ENCODE measurements around the gene TST.

Gene TST

DNA sequence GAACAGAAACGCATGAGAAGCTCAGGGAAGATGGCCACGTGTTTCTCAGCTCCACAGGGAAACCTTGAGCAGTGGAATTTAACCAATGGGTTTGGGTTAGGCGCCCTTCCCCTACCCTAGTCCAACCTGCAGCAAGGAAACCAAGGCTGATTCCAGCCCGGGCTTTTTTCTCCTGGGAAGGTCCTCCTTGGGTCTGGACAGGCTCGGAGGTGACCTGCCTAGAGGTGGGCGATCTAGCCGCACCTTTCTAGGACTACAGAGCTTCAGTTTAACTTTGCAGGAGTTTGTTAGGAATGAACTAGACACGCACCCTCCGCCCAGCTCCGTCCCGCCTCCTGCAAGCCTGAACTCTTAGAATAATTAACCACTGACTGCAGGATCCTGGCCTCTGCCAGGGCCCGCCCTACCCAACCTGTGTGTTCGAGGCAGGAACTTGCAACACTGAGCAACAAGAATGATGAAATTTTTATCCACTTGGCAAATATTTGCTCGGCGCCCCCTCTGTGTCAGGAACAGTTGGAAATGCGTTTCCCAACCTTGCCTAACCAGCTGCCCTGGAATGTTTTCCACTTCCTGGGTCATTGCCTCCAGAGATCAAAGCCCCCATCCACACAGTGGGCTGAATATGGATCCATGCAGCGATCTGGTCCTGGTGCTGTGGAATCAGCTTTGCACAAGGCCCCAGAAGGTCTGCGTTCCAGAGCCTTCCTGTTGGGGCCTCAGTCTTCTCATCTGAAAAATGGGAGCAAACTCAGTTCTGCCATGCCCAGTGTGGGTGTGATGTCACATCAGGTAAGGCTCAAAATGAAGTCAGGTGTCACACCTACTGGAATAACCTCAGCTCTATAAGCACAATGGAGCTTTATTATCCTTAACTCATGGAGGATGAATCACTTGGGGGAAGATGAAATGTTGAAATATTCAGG lies 13.6 kb upstream of the TST start:
- DNase-seq (ENCODE audit: low read depth, low spot score): peak; percentile 44

DNA sequence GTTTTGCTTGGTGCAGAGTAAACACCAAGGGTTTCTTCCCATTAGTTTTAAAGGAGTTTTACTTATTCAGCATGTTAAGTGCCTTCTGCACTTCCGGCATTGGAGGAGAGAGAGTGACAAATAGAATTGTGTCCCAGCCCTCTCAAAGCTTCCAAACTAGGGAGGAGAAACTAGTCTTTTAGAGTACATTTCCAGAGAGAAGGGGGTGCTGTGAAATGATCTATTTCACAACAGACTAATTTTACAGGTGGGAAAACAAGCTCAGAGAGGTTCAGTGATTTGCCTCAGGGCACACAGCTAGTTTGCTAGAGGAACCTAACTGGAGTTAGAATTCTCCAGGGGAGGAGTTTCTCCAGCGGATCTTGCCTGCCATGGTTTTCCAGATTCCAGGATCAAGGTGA lies 12.9 kb upstream of the TST start:
- DNase-seq (ENCODE audit: low read depth, low spot score): no peak

DNA sequence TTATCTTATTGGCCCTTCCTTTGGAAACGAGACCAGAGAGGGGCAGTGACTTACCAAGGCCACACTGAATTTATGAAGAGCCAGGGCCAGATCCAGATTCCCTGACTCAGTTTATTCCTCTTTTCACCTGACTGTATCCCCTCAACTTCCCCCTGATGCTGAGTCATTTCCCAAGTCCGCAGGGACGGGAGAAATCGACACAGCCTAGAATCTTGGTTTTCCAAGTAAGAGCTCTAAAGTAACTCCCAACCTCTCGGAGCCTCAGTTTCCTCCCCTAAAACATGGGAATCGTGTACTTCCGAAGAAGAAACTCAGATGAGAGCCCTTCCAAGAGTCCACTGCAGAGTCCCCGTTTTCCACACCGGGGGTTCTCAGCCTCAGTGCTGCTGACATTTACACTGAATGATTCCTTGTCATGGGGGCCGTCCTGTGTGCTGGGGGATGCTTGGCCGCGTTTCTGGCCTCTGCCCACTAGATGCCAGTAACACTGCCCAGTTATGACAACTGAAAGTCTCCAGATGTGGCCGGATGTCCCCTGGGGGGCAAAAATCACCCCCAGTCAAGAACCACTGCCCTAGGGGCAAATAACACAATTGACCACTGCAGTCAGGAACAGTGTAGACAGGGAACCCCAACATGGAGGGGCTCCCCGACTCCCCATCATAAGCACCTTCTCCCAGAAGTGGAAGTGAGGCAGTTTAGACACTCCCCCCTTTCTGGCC lies 11.5 kb upstream of the TST start:
- no peak for DNase-seq (ENCODE audit: low read depth, low spot score)

DNA sequence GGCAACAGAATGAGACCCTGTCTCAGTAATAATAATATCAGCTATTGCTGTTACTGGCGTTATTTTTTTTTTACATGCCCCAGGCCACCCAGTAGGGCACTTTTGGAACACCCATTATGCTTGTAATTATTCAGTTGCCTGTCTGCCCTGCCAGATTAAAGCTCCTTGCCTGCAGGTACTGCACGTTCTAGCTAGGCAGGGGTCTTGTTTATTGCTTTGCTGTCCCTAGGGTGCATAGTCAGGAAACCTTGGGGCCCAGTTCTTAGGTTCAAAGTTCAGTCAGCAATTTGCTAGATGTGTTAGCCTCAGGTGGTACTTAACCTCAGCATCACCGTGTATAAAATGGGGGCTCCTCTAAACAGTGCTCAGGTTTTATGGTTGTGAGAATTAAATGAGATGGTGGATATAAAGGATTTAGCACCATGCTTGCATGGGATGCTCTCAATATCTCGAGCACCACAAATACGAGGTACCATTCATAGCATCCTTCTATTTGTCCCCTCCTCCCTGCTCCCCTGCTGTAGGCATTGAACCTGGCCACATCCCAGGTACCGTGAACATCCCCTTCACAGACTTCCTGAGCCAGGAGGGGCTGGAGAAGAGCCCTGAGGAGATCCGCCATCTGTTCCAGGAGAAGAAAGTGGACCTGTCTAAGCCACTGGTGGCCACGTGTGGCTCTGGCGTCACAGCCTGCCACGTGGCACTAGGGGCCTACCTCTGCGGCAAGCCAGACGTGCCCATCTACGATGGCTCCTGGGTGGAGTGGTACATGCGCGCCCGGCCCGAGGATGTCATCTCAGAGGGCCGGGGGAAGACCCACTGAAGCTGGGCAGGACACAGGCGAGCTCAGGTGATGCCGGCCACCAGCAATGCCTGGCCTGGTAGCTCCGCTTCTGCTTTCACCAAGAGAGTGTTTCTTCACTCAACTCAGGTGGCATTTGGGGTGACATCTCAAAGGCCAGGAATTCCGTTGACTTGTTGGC lies 9.7 kb upstream of the TST start:
- no peak for DNase-seq (ENCODE audit: low read depth, low spot score)

DNA sequence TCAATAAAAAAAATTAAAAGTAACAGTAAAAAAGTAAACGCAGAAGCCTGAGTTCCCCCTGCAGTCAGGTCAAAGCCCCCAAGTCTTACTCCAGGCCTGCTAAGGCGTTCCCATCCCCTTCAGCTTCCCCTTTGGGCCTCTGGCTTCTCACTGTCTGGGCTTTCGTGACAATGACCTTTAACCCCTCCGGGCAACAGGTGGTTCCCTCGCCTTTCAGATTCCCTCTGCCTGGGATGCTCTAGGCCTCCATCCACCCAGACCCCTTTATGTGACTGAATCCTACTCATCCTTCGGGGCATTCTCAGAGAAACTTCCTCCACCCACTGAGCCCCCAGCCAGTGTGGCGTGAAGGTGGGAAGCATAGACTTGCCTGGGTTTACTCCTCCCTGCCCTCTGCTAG lies 8.3 kb upstream of the TST start:
- no peak for DNase-seq (ENCODE audit: low read depth, low spot score)

DNA sequence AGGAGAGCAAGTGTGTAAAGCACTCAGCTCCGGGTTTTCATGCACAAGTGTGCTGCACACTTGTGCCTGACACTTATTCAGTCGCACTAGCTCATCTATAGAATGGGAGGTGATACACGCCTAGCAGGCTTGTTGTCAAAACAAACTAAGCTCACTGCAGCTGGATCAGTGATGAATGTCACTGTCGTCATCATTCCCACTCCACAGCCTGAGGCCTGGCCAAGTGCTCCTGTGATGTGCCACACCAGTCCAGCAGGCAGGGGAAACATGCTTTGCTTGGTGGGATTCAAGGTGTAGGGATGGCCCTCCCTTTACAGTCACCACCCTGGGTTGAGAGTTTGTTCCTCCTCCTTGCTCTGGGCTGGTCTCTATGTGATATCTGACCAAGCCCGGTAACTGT lies 7.1 kb upstream of the TST start:
- peak; percentile 47 for DNase-seq (ENCODE audit: low read depth, low spot score)

DNA sequence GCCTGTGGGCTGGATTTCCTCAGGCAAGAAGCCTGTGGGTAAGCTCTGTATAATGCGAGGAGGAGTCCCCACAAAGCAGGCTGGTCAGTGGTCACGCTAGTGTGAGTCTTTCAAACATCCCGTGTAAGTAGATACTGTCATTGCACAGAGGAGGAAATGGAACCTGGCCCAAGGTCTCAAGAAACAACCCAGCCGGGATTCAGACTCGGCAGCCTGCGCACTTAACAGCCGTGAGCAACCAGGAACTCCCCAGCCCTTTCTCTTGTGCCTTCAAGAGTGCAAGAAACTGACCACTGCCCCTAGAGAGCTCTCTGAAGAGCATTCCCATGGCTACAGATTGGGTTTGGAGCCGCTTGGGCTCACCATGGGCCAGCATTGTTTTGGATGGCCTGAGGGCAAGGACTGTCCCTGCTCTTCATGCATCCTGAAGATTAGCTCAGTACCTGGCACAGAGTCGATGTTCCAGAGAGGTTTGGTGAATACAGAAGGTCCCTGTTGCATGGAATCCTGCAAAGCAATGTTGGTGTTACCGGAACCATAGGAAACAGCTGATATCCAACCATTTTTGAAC lies 6.3 kb upstream of the TST start:
- peak; percentile 81 for DNase-seq (ENCODE audit: low read depth, low spot score)

DNA sequence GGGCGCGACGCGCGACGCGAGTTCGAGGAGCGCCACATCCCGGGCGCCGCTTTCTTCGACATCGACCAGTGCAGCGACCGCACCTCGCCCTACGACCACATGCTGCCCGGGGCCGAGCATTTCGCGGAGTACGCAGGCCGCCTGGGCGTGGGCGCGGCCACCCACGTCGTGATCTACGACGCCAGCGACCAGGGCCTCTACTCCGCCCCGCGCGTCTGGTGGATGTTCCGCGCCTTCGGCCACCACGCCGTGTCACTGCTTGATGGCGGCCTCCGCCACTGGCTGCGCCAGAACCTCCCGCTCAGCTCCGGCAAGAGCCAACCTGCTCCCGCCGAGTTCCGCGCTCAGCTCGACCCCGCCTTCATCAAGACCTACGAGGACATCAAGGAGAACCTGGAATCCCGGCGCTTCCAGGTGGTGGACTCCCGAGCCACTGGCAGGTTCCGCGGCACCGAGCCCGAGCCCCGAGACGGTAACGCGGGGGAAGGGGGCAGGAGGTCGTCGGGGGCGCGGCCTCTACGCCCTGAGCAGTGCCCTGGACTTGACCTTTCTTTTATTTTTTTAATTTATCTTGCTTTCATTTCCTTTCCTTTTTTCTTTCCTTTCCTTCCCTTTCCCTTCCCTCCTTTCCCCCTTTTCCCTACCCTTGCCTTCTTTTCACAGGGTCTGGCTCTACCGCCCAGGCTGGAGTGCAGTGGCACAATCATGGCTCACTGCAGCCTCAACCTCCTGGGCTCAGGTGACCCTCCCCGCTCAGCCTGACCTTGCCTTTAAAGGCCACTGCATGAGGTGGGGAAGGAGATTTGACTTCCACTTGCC lies 5.3 kb upstream of the TST start:
- no peak for DNase-seq (ENCODE audit: low read depth, low spot score)

DNA sequence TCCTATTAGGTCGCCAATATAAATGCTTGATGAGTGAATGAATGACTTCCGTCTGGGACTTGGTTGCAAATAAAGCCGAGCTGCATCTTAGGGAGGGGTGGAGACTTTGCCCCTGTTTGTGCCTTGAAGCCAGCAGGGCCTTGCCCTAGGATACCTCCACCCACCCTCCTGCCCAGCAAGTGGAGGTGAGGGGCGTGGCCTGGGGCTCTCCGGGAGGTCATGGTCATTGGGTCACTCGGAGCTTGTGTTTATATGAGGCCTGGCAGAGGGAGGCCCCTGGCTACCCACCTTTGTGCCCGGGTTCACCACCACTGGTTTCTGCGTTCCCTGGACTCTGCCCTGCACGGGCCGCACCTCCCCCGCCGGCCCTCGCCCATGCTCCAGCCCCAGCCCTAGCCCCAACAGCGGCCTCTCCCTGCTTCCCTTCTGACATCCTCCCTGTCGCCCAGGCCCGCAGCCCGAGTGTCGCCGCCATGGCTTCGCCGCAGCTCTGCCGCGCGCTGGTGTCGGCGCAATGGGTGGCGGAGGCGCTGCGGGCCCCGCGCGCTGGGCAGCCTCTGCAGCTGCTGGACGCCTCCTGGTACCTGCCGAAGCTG lies 4.6 kb upstream of the TST start:
- no peak for DNase-seq (ENCODE audit: low read depth, low spot score)

DNA sequence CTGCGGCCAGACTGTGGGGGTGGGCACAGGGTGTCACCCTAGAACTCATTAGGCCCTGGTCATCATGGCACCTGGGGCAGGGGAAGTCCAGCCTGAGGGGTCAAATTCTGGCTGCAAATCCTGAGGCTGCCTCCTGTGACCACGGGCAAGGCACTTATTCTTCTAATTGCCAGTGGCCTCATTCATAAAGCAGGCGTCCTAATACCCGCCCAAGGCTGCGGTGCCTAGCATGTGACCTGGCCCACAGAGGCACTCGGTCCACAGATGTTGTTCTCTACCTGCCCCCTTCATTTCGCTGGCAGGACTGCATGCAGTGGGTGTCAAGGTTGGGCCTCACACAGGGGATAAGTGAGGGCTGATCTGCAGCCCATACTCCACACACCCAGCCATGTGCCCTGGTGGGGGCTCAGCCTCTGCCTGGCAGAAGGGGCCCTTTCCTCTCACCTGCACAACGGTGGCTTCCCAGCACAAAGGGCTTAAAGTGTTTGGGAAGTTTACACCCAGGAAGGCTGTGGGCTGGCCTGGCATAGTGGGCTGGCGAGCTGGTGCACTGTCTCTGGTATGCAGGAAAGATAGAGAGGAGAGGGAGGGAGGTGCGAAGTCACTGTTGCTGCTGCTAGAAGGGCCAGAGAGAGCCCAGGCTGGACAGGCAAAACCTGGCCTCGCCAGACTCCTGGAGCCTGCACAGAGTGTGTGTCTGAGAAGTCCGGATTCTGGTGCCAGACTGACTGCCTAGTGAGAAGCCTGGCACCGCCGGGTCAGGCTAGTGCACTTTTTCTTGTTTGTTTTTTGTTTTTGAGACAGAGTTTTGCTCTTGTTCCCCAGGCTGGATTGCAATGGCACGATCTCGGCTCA lies 3.5 kb upstream of the TST start:
- no peak for DNase-seq (ENCODE audit: low read depth, low spot score)

DNA sequence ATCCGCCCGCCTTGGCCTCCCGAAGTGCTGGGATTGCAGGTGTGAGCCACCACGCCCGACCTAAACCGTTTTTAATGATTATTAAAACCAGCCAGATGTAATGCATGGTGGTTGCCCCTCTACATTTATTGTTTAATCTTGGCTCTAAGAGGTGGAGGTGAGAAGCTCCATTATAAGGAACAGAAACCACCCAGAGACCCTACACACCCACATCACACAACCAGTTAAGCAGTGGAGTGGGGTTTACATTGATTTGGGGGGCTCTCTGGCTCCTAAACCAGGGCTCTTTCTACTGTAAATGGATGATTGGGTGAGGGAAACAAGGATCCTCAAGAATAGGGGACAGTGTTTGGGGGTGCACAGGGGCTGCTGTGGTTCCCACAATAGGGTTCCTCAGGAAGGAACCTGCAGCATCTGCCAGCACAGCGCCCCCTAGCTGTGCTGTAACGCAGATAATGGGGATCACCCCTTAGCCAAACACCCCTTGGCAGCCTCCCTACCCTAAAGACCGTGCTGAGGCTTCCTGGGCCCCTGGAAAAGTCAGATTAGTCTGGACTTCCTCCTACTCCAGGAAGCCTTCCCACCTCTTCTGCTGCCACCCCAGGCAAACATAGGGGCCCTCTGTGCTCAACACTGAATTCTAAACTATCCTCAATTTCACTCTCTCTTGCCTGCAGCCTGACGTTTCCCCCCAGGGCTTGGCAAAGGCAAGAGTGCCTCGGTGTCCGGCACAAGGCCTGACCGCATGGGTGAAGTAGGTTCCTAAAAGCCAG lies 2.6 kb upstream of the TST start:
- DNase-seq (ENCODE audit: low read depth, low spot score): no peak

DNA sequence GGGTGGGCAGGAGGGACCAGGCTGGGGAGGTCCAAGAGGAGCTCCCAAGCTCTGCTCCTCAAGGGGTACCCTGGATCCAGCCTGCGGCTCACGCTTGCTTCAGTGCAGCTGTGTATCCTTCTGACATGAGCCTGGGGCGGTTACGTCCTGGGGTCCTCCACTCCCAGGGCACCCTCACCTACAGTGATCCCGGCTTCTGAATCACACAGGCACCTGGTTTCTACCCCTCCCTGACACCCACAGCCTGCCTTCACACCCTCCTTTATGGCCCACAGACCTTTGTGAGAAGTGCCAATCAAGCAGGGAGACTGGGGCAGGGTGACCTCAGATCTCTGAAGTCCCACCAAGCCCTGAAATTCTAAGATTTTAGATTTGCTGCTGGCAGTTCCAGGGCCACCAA lies 1.8 kb upstream of the TST start:
- DNase-seq (ENCODE audit: low read depth, low spot score): no peak

DNA sequence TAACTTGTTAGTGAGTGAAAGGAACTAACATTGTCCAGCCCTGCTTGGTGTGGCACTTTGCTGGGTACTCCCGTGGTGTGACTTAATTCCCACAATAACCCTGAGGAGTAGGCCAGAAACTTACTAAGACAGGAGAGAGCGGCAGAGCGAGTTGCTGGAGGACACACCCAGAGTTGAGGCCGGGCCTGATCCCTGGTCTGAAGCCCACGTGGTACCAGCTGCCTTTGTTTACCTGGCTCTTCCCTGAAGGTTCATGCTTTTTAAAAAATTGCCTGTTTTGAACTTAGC lies 889 bp upstream of the TST start:
- peak; percentile 32 for DNase-seq (ENCODE audit: low read depth, low spot score)

DNA sequence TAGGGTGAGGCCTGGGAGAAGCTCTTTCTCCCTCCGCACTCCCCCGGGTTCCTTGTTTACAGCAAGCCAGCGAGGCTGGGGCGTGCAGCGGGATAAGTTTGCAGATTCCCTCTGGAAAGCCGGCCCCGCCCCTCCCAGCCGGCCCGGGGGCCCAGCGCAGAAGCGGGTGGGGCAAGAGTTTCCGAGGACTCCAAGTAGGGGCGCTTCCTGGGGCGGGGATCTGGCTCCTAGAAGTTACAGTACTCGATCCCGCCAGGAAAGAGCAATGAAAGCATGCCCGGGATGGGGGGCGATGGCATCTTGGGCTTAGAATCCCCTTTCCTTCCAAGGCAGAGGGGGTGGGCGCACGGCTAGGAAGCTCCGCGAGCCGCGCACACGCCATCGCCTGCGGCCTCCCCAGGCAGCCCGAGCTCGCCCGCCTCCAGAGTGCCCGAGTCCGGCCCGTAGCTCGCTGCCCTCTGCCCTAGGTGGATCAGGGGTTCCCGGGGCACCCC lies 385 bp downstream of the TST start:
- peak; percentile 69 for DNase-seq (ENCODE audit: low read depth, low spot score)

DNA sequence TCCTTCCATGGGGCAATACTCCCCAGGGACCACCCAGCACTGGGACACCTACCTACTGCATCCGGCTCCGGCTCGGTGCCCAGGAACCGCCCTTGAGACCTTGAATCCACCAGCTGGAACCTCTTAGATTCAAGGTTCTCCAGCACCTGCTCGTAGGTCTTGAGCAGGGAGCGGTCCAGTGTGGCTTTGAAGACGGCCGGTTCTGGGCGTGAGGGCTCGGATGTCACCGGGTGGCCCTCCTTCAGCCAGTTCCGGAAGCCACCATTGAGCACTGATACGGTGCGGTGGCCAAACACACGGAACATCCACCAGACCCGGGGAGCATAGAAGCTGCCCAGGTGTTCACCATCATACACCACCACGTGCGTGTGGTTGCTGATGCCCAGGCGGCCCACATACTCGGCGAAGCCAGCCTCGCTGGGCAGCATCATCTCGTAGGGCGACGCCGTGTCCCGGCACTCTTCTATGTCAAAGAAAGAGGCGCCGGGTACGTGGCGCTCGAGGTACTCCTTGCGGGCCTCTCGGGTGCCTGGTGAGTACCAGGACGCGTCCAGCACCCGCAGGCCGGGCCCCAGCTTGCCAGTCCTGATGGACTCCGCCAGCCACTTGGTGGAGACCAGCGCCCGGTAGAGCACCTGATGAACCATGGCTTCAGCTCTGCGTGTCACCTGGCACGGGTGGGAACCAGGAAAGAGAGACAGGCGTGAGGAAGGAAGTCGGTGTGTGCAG lies 997 bp downstream of the TST start:
- no peak for DNase-seq (ENCODE audit: low read depth, low spot score)

DNA sequence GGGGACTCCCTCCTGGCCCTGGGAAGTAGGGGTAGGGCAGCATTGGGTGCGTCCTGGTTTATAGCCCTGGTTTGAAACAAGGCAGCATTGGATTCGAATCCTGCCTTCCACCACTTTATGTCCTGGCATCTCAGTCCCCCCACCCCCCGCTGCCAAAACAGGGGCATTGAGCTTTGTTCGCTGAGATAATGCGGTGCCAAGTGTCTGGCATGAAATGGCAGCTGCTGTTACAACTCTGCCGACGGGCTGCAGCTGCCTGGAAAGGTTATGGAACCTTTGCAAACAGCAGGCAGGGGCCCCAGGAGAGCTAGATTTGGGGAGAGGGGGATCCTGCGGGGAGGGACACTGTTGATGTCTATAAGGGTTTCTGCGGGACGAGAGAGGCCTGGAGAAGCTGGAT lies 1.9 kb downstream of the TST start:
- no peak for DNase-seq (ENCODE audit: low read depth, low spot score)

DNA sequence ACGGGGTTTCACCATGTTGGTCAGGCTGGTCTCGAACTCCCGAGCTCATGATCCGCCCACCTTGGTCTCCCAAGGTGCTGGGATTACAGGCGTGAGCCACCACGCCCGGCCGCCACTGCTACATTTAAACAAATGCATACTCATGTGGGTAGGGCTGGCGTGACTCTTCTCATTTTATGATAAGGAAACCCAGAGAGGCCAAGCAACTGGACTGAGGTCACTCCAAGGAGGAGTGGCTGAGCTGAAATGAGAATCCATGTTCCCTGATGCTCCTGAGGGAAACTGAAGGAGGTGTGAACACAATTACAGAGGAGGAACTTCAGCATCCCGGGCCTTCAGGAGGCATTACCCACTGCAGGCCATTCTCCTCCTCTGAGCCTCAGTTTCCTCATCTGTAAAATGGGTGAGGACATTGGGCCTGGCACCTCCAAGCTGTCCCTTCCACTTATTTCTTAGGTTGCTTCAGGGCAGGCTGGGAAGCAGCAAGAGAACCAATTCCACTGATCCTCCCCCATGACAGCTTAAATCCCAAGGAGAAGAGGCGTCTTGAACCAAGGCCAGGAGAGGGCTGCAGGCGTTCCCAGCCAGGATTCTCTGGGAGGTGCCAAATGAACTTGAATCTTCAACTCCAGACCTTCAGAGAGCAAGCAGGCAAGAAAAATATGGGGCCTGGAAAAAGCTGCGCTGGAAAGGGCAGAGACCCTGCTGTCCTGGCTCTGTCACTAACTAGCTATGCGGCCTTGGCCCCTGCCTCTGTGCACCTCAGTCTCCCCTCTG lies 2.9 kb downstream of the TST start:
- no peak for DNase-seq (ENCODE audit: low read depth, low spot score)

Measured in ELF-1 (cell line).